Hypothalamus (tissue), 51 donors: ENCODE measurements around the gene FOXN1.
"Not testable (repeated sequence)": the region's sequence is repeated elsewhere in the genome, so short reads cannot be mapped to it uniquely, and the experiment has no call there.

Experiments used
- DNase-seq, 51 donors: peaks; one replicate each; lab custom pipeline; 2025; lab: John Stamatoyannopoulos, UW

The FOXN1 gene

DNA sequence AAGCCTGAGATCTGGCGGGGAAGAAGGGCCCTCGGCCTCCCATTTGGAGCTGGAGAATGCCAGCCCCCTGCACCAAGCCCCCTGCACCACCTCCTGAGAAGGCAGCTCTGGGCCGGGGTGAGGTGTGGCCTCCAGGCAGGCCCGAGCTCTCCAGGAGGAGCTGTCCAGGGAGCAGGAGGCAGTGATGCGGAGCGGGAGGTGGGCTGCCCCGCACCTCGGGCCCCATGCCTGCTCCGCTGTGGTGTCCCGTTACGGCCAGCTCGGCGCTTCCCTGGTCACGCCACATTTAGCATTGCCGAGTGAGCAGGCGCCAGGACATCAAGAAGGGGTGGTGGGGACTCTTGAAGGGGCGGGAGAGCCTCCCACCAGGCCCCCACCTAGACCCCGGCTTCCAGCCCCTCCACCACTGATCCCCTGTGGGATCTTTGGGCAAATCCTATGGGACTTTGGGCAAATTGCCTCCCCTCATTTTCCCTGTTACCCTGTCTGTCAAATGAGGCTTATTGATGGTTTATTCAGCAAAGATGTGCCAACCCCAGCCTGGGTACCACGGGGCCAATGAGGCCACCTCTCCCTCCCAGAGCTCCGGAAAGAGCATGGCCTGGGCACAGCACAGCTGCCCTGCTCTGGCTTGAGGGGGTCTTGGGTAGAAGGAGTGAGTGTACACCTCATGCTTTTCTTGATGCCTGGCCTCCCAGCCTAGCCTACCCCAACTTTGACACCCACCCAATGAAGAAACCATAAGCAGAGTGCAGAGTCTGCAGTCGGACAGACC lies 15.3 kb downstream of the FOXN1 start:
- DNase-seq, result no peak

DNA sequence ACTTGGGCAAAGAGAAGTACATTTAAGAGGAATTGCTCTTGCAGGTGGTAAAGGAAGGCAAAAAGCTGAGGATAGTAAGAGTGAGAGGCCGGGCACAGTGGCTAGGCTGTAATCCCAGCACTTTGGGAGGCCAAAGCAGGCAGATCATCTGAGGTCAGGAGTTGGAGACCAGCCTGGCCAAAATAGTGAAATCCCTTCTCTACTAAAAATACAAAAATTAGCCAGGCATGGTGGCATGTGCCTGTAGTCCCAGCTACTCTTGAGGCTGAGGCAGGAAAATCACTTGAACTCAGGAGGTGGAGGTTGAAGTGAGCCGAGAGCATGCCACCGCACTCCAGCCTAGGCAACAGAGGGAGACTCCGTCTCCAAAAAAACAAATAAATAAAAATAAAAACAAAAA lies 16.1 kb downstream of the FOXN1 start:
- DNase-seq, result not testable (repeated sequence)

DNA sequence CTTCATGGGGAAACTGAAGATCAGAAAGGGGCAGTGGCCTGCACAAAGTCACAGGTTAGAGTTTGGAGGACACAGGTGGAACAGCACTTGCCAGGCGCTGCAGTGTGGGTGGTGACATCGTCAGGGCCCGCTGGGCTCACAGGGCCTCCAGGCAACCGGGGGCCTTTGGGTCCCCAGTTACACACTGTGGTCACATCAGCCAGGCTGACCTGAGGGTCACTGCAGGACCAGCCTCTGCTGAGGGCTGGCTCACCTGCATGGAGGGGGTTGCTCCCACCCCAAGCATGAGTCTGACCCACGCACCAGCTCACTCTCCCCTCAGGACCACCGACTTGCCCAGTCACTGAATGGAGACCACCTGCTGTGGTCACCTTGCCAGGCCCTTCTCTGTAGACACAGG lies 17.0 kb downstream of the FOXN1 start:
- DNase-seq, result no peak

DNA sequence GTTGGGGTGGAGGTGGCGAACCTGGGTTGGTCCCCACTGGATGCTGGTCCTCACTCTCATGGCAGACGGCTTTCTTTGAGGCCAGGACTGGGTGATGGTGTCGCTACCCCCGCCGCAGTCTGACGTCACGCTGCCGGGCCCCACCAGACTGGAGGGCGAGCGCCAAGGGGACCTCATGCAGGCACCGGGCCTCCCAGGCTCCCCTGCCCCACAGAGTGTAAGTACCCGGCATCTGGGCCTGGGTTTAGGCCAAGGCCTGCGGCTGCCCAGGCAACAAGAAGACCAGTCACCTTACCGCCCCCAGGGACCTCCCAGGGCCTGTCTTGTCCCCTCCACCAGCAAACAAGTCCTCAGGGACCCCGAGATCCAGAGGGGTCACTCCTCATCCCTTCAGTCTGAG lies 17.7 kb downstream of the FOXN1 start:
- no peak for DNase-seq

DNA sequence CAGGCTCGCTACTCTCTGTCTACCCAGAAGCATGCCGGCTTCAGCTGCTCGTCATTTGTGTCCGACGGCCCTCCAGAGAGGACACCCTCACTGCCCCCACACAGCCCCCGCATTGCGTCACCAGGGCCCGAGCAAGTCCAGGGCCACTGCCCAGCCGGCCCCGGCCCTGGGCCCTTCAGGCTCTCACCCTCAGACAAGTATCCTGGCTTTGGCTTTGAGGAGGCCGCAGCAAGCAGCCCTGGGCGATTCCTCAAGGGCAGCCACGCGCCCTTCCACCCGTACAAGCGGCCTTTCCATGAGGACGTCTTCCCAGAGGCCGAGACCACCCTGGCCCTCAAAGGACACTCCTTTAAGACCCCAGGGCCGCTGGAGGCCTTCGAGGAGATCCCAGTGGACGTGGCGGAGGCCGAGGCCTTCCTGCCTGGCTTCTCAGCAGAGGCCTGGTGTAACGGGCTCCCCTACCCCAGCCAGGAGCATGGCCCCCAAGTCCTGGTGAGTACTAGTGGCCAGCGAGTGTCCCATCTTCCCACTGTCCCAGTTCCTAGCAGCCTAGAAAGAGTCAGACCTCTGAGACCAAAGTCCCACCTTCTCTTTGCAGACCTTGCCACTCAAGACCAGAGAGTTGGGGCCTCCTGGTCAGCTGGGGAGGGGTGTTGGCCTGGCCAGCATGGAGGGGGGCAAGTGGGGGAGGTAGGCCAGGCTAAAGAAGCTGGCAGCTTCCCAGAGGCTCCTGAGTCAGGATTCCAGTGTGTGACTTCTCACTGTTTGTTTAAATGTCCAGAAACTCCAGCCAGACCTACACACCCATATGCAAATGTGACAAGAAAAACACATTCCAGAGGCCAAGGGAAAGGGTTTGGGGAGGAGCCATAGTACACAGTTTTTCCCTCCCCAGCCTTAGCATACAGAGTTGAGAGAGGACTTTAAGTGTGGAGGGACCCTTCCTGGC lies 18.6 kb downstream of the FOXN1 start:
- no peak for DNase-seq

DNA sequence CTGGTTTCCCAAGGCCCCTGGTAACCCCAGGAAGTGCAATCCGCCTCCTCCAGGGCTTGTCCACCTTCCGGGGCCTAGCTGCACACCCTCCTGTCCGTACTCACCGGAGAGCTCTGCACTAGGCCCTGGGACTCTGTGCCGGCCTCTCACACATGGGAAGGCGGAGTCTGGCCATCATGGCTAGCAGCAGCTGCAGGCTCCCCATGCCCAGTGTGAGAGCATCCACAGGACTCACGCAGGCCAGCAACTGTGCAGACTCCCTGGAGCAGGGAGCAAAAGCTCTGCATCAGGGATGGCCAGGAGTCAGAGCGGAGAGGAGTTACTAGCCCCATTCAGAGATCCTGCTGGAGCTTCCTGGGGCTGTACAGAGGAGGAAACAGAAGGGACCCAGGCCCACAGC lies 20.2 kb downstream of the FOXN1 start:
- DNase-seq, result no peak

DNA sequence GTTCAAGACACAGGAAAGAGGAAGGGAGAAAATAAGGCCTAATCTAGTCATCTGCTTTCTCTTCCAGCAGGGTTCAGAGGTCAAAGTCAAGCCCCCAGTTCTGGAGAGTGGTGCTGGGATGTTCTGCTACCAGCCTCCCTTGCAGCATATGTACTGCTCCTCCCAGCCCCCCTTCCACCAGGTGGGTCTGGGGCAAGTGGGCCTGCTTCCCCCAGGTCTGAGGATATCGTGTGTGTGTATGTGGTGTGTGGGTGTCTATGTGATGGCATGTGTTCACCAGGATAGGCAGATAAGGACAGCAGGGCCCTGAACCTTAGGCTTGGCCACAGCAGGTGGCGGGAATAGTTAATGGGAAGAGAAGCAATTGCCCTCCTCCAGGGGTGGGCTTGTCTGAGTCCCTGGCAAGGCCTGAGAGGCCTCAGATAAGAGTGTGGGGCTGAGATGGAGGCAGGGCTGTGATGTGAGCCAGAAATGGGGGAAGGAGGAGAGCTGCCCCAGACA lies 21.1 kb downstream of the FOXN1 start:
- no peak for DNase-seq

DNA sequence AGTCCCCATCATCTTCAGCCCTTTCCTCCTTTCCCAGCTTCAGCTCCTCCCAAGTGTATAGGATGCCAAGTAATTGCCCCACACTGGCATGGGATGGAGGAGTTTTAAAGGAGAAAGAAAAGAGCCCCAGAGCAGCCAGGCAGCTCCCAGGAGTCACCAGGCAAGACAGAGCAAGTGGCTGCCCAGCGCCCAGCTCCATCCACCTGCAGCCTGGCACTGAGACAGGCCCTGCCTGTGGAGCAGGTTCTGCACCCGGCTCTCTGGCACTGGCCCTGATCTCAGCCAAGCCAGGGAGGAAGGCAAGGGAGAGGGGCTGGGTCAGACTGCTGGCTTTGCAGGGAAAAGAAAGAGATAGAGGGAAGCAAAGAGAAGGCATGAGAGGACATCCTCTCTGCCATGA lies 21.7 kb downstream of the FOXN1 start:
- DNase-seq, result no peak

DNA sequence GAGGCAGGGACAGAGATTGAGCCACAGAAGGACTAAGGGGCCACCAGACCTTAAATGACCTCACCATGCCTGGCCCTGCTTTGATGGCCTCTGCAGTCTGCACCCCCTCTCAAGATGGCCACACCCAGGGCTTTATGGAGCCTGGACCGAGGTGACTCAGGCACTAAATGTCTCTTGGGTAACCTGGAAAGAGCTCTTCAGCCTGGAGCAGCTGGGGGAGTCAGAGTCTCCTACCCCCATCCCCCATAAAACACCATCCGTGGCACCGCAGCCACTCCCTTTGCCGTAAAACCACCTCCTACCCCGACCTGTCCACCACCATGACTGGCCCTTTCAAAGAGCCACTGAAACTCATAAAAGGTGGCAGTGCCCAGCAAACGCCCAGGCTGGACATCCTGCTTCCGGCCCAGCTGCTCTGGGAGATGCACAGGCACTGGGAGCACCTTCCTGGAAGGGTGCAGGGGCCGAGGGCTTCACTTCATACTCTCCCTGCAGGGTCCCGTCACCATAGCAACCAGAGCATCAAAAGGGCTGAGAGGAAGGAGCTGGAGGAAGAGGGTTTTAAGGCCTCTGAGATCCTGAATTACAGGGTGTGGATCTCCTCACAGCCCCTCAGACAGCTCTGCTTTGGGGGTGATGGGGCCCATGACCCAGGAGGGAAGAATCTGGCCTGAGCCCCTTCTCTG lies 22.3 kb downstream of the FOXN1 start:
- no peak for DNase-seq

DNA sequence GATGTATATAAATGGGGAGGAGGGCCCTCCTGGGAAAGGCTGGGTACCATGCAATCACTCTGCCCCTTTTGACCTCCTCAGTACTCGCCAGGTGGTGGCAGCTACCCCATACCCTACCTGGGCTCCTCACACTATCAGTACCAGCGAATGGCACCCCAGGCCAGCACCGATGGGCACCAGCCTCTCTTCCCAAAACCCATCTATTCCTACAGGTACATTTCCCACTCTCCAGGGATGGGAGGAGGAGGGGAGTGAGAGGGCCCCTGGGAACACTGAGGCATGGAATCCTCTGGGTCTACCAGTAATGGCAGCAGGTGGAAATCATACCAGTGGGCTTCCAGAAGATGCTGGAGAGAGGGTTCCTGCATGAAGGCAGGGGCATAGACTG lies 22.9 kb downstream of the FOXN1 start:
- DNase-seq, result no peak

DNA sequence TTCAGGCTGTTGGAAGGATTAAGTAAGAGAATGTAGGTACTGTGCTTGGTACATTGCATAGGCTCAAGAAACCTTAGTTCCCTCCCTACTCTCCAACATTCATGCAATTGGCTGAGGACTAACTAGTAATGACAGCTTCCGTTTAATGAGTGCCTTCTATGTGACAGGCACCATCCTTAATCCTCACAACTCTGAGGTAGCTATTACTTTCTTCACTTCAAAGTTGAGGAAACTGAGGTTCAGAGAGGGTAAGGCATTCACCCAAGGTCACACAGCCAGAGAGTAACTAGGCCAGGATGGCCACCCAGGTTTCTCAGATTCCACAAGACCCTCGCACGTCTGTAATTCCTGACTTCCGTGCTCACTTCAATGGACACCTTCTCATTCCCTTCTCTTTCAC lies 24.1 kb downstream of the FOXN1 start:
- DNase-seq, result no peak

DNA sequence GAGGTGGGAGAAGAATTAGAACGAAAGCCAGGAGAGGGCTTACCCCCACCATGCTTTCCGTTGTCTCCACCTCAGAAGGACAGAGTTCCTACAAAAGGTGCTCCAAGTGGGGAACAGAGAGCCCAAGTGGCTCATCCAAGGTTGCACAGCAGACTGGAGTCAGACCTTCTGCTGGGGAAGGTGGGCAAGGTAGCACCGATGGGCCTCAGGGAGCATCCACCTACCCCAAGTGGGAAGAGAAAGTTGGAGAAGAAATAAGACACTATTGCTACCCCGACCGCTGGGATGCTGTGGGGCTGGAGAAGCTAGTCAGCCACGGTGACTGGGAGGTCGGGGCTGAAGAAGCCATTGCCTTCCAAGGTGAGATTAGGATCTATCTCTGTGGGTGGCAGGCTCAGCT lies 24.8 kb downstream of the FOXN1 start:
- DNase-seq, result no peak

DNA sequence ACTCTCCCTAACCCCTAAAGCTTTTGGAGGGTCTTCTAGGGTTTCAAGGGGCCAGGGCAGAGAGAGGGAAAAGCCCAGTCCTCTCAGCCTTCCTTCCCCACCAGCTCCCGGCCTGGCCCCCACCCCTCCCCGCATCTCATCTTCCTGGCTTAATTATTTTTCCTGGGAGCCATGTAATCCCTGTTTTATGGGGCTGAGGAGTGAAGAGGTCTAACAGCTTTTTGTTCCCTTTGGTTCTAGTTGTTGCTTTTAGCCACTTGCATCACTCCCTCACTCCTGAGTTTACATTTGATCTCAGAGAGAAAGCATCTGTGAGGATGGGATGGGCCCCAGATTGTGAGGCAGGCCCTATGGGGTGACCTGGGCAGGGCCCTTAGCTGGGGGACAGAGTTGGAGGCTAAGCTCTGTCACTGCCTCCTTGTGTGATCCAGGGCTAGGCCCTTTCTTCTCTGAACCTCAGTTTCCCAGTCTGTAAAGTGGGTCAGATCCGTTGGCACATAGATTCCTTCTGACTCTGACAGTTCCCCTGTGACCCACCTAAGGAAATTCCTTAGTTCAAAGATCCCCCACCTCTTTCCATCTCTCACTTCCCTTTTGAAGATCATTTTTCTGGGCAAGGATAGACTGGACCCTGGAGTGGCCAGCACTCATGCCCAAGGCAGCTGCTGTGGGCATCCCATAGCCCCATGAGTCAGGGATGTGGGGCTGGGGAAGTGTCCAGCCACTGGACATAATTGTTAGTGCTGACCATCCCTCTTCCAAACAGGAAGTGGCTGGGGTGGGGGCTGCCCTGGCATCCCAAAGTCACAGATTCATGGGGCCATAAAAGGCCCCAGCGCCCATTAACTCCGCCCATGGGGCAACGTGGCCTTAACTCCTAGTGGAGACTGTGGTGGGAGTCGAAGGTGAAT lies 26.2 kb downstream of the FOXN1 start:
- DNase-seq, result no peak

DNA sequence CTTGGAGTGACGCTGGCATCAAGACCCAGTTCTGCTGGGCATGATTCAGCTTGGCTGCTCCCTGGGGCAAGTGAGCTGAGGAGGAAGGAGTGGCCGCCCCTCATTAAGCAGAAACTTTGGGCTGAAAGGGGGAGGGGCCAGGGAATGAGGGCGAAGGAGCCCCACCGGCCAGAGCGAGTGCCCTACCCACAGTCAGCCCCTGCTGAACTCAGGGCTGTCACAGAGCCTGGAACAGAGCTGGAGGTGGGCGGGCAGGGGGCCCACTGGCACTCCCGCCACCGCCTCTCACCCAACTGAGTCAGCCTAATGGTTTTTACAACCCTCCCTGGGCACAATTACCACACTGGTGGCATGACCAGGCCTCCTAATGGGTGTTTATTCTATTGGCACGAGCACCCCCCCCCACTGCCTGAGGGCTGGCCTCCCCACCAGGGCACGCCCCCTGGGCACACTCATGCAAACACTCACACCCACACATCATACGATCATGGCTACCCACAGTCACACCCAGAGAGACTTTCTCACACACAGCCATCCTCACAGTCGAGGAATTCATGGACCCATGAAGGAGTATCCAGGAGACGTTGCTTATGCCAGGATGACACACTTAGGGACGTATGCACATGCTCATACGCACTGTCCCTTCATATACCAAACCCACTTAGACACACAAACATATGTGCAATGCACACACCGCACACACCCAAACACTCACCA lies 27.1 kb downstream of the FOXN1 start:
- no peak for DNase-seq

DNA sequence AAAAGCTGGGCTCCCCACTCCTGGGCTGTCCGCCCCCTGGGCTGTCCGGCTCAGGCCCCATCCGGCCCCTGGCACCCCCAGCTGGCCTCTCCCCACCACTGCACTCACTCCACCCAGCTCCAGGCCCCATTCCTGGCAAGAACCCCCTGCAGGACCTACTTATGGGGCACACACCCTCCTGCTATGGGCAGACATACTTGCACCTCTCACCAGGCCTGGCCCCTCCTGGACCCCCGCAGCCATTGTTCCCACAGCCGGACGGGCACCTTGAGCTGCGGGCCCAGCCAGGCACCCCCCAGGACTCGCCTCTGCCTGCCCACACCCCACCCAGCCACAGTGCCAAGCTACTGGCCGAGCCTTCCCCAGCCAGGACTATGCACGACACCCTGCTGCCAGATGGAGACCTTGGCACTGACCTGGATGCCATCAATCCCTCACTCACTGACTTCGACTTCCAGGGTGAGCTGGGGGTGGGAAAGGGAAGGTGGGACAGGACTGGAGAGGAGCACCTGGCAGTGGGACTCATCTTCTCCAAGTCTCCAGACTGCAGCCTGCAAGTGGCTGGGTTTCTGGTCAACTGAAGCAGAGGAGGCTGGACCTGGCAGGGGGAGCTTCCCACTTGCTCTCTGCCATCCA lies 28.7 kb downstream of the FOXN1 start:
- no peak for DNase-seq

DNA sequence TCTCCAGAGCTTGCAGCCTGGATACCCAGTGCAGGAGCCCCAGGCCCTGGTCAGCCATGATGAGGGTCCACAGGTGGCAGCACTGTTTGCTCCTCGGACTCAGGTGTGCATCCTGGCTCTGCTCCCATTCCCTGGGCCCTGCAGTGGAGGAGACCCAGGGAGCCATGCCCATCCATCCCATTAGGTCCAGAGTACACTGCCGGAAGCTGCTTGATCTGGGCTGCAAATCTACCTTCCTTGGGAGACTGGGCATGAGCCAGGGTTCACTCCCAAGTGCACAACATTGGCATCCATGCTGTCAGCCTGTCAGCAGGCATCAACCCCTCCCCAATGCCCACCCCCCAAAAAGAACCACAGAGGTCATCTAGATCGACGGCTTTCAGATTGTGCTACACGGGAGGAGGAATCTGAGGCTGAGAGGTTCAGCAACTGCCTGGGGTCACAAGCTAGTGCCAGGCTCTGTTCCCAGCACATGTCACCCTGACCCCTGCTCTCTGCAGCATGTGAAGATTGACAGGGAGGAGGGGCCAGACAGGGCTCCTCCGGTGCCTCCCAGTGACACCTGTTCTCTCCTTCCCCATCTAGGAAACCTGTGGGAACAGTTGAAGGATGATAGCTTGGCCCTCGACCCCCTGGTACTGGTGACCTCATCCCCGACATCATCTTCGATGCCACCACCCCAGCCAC lies 30.5 kb downstream of the FOXN1 start:
- DNase-seq, result no peak

DNA sequence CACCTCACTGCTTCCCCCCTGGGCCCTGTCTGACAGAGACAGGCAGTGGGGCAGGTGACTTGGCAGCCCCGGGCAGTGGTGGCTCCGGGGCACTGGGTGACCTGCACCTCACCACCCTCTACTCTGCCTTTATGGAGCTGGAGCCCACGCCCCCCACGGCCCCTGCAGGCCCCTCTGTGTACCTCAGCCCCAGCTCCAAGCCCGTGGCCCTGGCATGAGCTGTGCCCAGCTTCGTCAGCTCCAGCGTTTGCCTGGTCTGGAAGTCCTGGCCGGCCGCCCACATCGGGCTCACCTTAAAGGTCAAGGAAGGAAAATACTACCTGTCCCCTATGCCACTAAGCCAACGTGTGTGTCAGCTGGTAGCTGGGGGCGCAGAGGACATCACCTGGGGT lies 31.1 kb downstream of the FOXN1 start:
- no peak for DNase-seq

DNA sequence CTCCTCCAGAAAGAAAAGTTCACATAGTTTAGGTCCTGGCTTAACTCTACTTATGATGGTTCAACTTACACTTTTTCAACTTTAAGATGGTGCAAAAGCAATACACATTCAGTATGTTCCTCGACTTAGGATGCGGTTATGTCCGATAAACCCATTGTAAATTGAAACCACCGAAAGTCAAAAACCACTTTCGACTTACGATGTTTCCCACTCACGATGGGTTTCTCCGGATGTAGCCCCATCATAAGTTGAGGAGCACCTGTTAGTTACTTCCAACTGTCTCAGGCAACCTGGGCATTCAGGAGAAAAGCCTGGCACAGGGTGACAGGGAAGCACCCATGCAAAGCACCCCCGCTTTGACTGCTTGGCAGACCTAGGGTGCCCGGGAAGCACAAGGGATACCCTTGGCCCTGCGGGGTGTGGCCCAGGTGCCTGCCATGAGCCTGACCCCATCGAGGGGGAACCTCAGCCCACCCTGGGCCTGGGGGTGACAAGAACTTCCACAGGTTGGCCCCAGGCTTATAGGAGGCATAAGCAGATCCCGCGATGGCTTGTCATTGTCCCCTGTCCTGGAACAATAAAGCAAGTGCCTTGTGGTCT lies 32.2 kb downstream of the FOXN1 start:
- DNase-seq, result no peak
